Liver (tissue), 9 donors: ENCODE results near the gene ANO8. TPM values are rescaled to one million over a fixed set of nuclear protein-coding genes. Genes with fewer than 3 reads are reported as not detected.
"Not testable (repeated sequence)": the region's sequence is repeated elsewhere in the genome, so short reads cannot be mapped to it uniquely, and the experiment has no call there.

Source experiments
- DNase-seq: peaks from one replicate; pipeline ENCODE4 v3.0.0-alpha.2; 2017; ENCODE audit warnings: low spot score
- H3K27ac ChIP-seq, 2 donors: one replicate each; pipeline ENCODE4 v1.7.0; 2013; ENCODE audit warnings: inconsistent platforms in 2 of 2, low read length in 2 of 2, control low read depth in 1 of 2, low read depth in 1 of 2, mild to moderate bottlenecking in 1 of 2
- H3K27me3 ChIP-seq, 4 donors: one replicate each; pipeline versions ENCODE4 v1.6.1 to v1.7.0; 2013; ENCODE audit warnings: low read length in 3 of 4, inconsistent platforms in 1 of 4, mild to moderate bottlenecking in 1 of 4, moderate library complexity in 1 of 4; ENCODE audit not compliant: control insufficient read depth in 4 of 4, insufficient read depth in 4 of 4
- H3K36me3 ChIP-seq, 4 donors: one replicate each; pipeline versions ENCODE4 v1.6.1 to v1.7.0; 2013; ENCODE audit warnings: low read length in 3 of 4, mild to moderate bottlenecking in 3 of 4, low read depth in 1 of 4, moderate library complexity in 1 of 4; ENCODE audit not compliant: control insufficient read depth in 4 of 4, insufficient read depth in 3 of 4
- H3K4me1 ChIP-seq, 4 donors: one replicate each; pipeline versions ENCODE4 v1.6.1 to v1.7.0; 2013; ENCODE audit warnings: low read length in 3 of 4, mild to moderate bottlenecking in 3 of 4, moderate library complexity in 1 of 4; ENCODE audit not compliant: control insufficient read depth in 4 of 4, insufficient read depth in 4 of 4
- H3K4me3 ChIP-seq, 3 donors: one replicate each; pipeline versions ENCODE4 v1.6.1 to v1.7.0; 2013; ENCODE audit warnings: low read length in 3 of 3, control low read depth in 1 of 3, low read depth in 1 of 3, mild to moderate bottlenecking in 1 of 3
- H3K9ac ChIP-seq, 2 donors: one replicate each; pipeline ENCODE4 v1.7.0; 2013; ENCODE audit warnings: low read length in 2 of 2, mild to moderate bottlenecking in 2 of 2, moderate library complexity in 2 of 2, control low read depth in 1 of 2, low read depth in 1 of 2
- H3K9me3 ChIP-seq, 4 donors: one replicate each; pipeline versions ENCODE4 v1.6.1 to v1.7.0; 2013; ENCODE audit warnings: low read length in 3 of 4; ENCODE audit not compliant: control insufficient read depth in 4 of 4
- GABPA ChIP-seq, 2 donors: IDR thresholded peaks in 1 of 2; conservative IDR thresholded peaks in 1 of 2; 2 replicates each; pipeline ENCODE4 v1.6.1; 2016; ENCODE audit warnings: antibody characterized with exemption in 2 of 2, mild to moderate bottlenecking in 1 of 2, moderate library complexity in 1 of 2
- HNF4G ChIP-seq: IDR thresholded peaks from 2 replicates; pipeline ENCODE4 v1.6.1; 2016; ENCODE audit warnings: antibody characterized with exemption
- JUND ChIP-seq, 2 donors: IDR thresholded peaks; 2 replicates each; pipeline ENCODE4 v1.6.1; 2016; ENCODE audit warnings: antibody characterized with exemption in 2 of 2
- MAX ChIP-seq: IDR thresholded peaks from 2 replicates; pipeline ENCODE4 v1.6.1; 2016; ENCODE audit warnings: antibody characterized with exemption
- NR2F2 ChIP-seq: IDR thresholded peaks from 2 replicates; pipeline ENCODE4 v1.6.1; 2016; ENCODE audit warnings: antibody characterized with exemption
- REST ChIP-seq: IDR thresholded peaks from 2 replicates; pipeline ENCODE4 v1.6.1; 2016; ENCODE audit warnings: antibody characterized with exemption, mild to moderate bottlenecking
- SP1 ChIP-seq: IDR thresholded peaks from 2 replicates; pipeline ENCODE4 v1.6.1; 2018; ENCODE audit warnings: antibody characterized with exemption, mild to moderate bottlenecking
- YY1 ChIP-seq: IDR thresholded peaks from 2 replicates; pipeline ENCODE4 v1.6.1; 2016; ENCODE audit warnings: antibody characterized with exemption, mild to moderate bottlenecking
- WGBS: extraction: QIAGEN DNeasy Blood & Tissue Kit; methylation state at CpG from one replicate; pipeline ENCODE4 v1.1.7; 2013; 5-methylcytosine and 5-hydroxymethylcytosine counted together
- polyA plus RNA-seq, 2 donors: library from polyadenylated mRNA; stranded (reverse) in 1 of 2; unstranded in 1 of 2; fragments of 200-250 nt in 1 of 2; fragments of >200 nt in 1 of 2; fragmentation: Nextera tagmentation in 1 of 2; extraction: Ambion mirVana in 1 of 2; gene quantifications; one replicate each; pipeline versions ENCODE4 v1.2.1 to v1.2.3, GENCODE V29; 2013 to 2015
- total RNA-seq, 2 donors: library from RNA; depleted of rRNA; stranded (reverse); fragments of >200 nt; gene quantifications; one replicate each; pipeline ENCODE4 v1.2.3, GENCODE V29; 2014
- donor health status: healthy.
- donor health status: healthy.
- donor health status: healthy.
- donor health status: healthy.
- donor health status: healthy.

ANO8 gene
- total and polyA plus RNA-seq, 4 donors = 0.75 to 5.8 (median 2.1) TPM

DNA sequence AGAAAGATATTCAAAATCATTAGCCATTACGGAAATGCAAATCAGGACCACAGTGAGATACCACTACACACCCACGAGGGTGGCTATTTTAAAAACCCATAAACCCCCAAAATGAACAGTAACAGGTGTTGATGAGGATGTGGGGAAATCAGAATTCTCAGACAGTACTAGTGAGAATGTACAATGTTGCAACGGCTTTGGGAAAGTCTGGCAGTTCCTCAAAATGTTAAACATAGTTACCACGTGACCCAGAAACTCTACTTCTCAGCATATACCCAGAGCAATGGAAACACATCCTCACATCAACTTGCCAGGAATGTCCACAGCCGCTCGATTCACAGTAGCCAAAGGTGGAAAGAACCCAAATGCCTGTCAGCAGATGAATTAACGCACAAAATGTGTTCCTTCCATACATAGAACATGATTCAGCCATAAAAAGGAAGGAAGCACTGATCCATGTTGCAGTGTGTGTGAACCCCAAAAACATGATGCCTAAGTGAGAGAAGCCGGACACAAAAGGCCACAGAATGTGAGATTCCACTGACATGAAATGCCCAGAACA lies 35.5 kb upstream of the ANO8 start (continued):
- TF ChIP-seq MAX (no peak), GABPA (IDR thresholded peaks at IDR 0.05 in 1 of 2, conservative IDR thresholded peaks at IDR 0.05 in 1 of 2) (no peak)

DNA sequence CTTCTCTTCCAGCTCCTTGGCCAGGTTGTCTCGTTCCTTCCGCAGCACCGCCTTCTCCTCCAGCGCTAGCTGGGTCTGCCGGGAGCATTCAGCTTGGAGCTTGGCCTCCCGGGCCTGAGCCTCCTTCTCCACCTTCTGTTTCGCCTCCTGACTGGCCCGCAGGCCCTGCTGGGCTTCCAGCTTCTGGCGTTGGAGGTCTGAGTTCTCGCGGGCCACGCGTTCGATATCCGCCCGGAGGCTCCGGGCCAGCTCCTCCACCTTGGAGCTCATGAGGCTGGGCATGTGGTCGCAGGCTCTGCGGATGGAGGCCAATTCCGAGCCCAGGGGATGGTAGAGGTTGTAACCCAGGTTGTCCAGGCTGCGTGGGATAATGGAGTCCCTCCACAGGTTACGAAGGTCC lies 30.7 kb upstream of the ANO8 start:
- Histone ChIP-seq H3K27ac (no peak overlapping the region), H3K36me3 (no peaks in the 10 kb centered on the region), H3K4me3 (no peak overlapping the region), H3K9ac (no peak overlapping the region), H3K9me3 (no peaks in the 10 kb centered on the region), H3K27me3 (no peaks in the 10 kb centered on the region), H3K4me1 (peaks cover 0 to 2% (median 0%) of the 10 kb centered on the region in 4 donors)
- WGBS = 93% methylated on average over 22 of the region's 22 CpGs
- DNase-seq = no peak
- TF ChIP-seq SP1 = no peak
- no peak for TF ChIP-seq MAX
- TF ChIP-seq NR2F2 = no peak
- TF ChIP-seq REST = no peak

- not testable (repeated sequence) for H3K9ac ChIP-seq, H3K9me3 ChIP-seq, H3K27me3 ChIP-seq, H3K4me1 ChIP-seq, H3K27ac ChIP-seq, DNase-seq, H3K4me3 ChIP-seq, H3K36me3 ChIP-seq
- 94% methylated on average over 20 of the region's 20 CpGs for WGBS
Measured at GRCh38 chr19:17363852-17364605, 29.4 kb upstream of the ANO8 start.

GRCh38 chr19:17359905-17360800 lies 25.5 kb upstream of the ANO8 start:
- H3K36me3 ChIP-seq = no peaks in the 10 kb centered on the region
- H3K27ac ChIP-seq = no peak overlapping the region
- H3K9ac ChIP-seq = no peak overlapping the region
- H3K9me3 ChIP-seq = no peaks in the 10 kb centered on the region
- TF ChIP-seq NR2F2 (no peak), HNF4G (no peak), JUND (IDR thresholded peaks at IDR 0.05) (no peak), YY1 (no peak)
- H3K4me3 ChIP-seq = no peak overlapping the region
- H3K4me1 ChIP-seq = no peaks in the 10 kb centered on the region
- no peak for DNase-seq
- H3K27me3 ChIP-seq = no peaks in the 10 kb centered on the region
- 83% methylated on average over 6 of the region's 6 CpGs for WGBS
